H1 (cell line): ENCODE data around the gene MAP2K5. TPM values are rescaled to one million over a fixed set of nuclear protein-coding genes. Genes with fewer than 3 reads are reported as not detected.

Experiments
- NRF1 ChIP-seq: IDR thresholded peaks from 2 replicates; pipeline ENCODE4 v1.6.1; 2011; ENCODE audit warnings: mild to moderate bottlenecking, low read depth, low read length, improper control_type of control experiment
- SIN3A ChIP-seq, 2 experiments: IDR thresholded peaks in 1 of 2; conservative IDR thresholded peaks in 1 of 2; 2 replicates each; pipeline ENCODE4 v1.6.1; 2011 to 2012; ENCODE audit warnings: low read length in 2 of 2, improper control_type of control experiment in 1 of 2, low read depth in 1 of 2, mild to moderate bottlenecking in 1 of 2
- polyA plus RNA-seq, 7 experiments: library from polyadenylated mRNA; depleted of rRNA in 3 of 7; stranded (reverse) in 5 of 7; unstranded in 2 of 7; fragments of >200 nt in 5 of 7; fragments of 200-250 nt in 2 of 7; gene quantifications; 1 replicate in 5 of 7; 2 replicates in 1 of 7; 4 replicates in 1 of 7; pipeline versions ENCODE4 v1.2.1 to v1.2.3, GENCODE V29; 2011 to 2013; ENCODE audit warnings: missing spikeins in 2 of 7, mixed read lengths in 2 of 7
- total RNA-seq: library from RNA; stranded (reverse); fragmentation: NEBNext Ultra II Directional; extraction: Animal tissue kit (Norgen Biotek cat#: 25700); gene quantifications from 2 replicates; pipeline ENCODE4 v1.2.1, GENCODE V29; 2021
- TF ChIP-seq, protein P1 (sequence below): IDR thresholded peaks from 2 replicates; pipeline ENCODE4 v1.6.1; 2012; ENCODE audit warnings: inconsistent platforms

MAP2K5 gene
- total and polyA plus RNA-seq, 2 of the 8 experiments (the other 6 are each of a cell fraction or from before 2014, with no cell fraction given), result 4.4 to 15.8 TPM

DNA sequence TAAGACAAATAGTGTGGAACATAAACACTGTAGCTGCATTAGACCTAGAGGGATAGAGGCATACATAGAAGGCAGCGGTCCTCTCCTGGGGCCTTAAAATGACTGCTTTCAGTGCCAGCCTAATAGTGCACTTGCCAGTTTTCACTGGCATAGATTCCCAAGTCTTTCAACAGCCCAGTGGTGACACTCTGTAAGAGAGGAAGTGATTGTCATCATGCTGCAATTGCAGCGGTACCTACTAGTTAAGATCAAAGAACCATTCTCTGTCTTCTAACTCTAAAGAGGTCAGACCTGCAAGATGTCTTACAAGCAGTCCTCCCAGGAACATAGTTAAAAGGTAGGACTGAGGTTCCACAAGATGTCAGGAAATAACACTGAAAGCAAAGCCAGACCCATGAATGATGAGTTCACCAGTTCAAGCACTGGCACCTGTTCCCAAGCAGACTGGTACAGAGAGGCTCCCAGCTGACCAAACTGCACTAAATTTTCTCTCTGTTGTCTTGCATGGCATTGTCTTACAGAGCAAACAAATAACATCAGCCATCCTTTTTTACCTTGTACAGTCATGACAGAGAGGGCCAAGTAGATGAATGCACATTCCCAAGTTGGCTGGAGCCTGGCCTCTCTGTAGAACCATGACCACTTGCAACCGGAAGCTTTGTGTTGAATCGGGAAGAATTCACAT is 182.3 kb downstream of the MAP2K5 start (continued):
- no peak for TF ChIP-seq SIN3A (conservative IDR thresholded peaks at IDR 0.05 in 1 of 2, IDR thresholded peaks at IDR 0.05 in 1 of 2; ENCODE audit: low read depth in 1 of 2, low read length in 2 of 2)
- no peak for TF ChIP-seq NRF1
- TF ChIP-seq, protein P1, sequence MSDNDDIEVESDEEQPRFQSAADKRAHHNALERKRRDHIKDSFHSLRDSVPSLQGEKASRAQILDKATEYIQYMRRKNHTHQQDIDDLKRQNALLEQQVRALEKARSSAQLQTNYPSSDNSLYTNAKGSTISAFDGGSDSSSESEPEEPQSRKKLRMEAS, result no peak
